Posterior cingulate gyrus (tissue), 11 donors: Measurements from ENCODE around the gene GALNT6.
A peak's percentile ranks its signal among the peaks of the same experiment; 100 is the strongest.
"Not testable (repeated sequence)": the region's sequence is repeated elsewhere in the genome, so short reads cannot be mapped to it uniquely, and the experiment has no call there.

Source experiments
- DNase-seq, 10 donors: peaks; one replicate each; pipeline versions ENCODE4 v3.0.0 to v3.0.0-alpha.2; 2020 to 2021; ENCODE audit warnings: mixed read lengths in 3 of 10
- intact Hi-C: fragments of 100-400 bp; cut with DNase I; formaldehyde crosslinking; loops from one replicate; pipeline ENCODE4 v1.15.1; 2023

The GALNT6 gene

DNA sequence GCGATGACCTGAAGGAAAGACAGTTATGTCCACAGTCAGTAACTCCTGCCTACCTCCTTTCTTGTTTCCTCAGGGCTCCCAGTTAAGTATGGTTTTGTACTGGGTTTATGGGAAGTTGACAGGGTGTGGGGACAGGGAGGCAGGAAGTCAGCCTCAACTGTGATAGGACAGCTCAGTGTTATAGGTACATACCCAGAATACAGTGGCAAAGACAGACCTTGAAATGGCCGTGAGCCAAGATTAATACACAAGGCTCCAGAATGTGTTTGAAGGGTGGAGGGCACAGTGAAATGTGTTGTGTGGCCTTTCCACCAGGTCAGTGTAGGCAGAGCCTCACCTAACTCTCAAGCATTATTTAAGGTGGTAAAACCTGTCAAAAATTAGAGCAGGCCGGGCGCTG is 62.6 kb downstream of the GALNT6 start:
- no peak for DNase-seq
- intact Hi-C loops = no loop called here

DNA sequence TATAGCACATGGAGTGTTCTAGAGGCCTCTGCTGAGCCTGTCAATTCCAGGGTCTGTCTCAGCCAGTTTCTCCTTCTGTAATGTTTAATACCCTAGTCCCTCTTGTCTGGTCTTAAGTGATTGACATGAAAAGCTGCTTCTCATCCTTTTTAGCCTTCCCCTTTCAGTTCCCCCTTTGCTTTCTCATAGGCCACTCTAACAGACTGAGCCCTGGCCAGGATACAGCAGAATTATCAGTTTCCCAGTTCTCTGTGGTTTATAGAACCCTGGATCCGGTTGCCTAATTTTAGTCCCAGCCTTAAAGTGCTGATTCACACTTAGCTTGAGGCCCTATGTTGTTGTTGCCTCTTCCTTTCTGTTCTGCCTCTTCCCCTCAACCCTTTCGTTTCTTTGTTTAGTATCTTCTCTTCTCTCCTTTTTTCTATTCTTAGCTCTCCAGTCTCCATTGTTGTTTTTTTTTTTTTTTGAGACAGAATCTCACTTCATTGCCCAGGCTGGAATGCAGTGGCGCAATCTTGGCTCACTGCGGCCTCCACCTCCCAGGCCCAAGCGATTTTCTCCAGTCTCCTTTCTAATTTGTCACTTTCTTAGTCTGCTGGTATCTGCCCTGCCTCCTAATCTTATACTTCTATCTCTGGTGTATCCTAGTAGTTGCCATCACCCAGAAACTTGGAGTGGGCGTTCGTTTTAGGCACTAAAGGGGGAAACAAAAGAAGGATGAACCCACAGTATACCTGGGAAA is 64.3 kb downstream of the GALNT6 start:
- intact Hi-C loops = no loop called here
- DNase-seq = no peak

DNA sequence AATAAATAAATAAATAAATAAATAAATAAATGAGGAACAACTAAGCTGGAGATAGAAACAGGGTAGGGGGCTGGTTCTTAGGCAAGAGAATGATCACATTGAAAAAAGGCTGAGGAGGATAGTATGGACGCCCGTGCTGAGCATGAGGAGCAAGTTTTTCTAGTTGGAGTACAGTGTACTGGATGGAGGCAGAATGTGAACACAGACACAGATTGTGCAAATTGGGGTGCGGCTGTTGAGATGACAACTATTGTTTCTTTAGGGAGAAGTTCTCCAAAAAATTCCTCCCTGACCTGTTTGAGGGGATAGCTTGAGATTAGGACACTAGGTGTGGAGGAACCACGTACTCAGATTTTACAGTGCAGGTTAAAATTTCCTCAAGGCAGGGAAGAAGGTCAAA is 66.3 kb downstream of the GALNT6 start:
- intact Hi-C loops = no loop called here
- no peak for DNase-seq

GRCh38 chr12:51323966-51324895 is 67.0 kb downstream of the GALNT6 start, which contains the start of gene BIN2:
BIN2 (minus strand) TSS chr12:51324174; CDS start chr12:51324102, 72 bp downstream.
- peak in 5 of 10 donors; percentile 13 to 87 (median 18) for DNase-seq
- intact Hi-C loops = no loop called here

DNA sequence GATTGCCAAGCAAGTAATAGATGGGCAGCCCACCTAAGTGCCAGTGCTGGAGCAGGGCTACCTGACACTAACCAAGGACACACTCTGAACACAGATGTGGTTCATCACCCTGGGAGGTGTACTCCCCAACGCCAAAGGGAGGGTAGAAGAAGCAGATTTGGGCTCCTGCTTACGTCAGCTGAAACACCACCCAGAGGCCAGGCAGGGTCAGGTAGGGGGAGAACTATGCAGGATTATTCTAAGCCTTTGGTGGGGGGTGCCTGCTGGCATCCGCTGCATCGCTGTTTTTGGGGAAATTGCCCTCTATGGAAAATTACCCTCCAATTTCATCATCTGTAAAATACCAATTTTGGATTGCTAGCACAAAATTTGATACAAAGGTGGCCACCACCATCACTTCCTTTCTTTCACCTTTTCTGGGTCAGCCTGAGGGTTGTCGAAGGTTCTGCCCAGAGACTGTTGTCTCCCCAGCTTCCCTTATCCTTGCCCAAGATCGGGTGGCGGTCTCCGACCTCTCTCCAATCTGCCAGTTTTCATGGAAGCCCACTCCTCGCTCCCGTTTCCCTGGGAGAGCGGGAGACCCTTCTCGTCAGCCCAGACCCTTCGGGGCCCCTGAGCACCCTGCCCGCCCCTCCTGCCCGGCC is 67.8 kb downstream of the GALNT6 start:
- DNase-seq = no peak
- intact Hi-C loops = no loop called here

GRCh38 chr12:51322452-51322851 is 68.8 kb downstream of the GALNT6 start:
- no peak for DNase-seq
- intact Hi-C loops = no loop called here

GRCh38 chr12:51321882-51322281 is 69.3 kb downstream of the GALNT6 start:
- intact Hi-C loops = no loop called here

GRCh38 chr12:51320695-51321320 is 70.4 kb downstream of the GALNT6 start:
- intact Hi-C loops = no loop called here
- no peak for DNase-seq

More at GRCh38 chr12:51321882-51322281, 69.3 kb downstream of the GALNT6 start:
- no peak for DNase-seq

DNA sequence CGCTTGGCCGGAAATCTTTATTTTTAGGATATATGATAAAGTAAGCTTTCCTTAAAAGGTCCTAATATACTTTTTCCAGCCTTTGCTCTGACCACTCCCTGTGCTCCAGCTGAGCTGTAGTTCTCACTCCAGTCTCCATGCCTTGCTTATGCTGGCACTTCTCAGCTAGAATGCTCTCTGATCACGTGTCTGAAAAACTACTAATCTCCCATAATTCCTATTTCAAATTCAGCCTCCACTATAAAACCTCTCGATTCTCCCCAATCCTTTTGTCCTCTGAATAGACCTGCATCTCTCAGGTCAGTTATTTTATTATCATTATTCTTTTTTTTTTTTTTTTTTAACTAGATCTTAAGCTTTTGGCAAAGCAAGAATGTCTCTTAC is 70.9 kb downstream of the GALNT6 start:
- intact Hi-C loops = no loop called here
- DNase-seq = no peak

DNA sequence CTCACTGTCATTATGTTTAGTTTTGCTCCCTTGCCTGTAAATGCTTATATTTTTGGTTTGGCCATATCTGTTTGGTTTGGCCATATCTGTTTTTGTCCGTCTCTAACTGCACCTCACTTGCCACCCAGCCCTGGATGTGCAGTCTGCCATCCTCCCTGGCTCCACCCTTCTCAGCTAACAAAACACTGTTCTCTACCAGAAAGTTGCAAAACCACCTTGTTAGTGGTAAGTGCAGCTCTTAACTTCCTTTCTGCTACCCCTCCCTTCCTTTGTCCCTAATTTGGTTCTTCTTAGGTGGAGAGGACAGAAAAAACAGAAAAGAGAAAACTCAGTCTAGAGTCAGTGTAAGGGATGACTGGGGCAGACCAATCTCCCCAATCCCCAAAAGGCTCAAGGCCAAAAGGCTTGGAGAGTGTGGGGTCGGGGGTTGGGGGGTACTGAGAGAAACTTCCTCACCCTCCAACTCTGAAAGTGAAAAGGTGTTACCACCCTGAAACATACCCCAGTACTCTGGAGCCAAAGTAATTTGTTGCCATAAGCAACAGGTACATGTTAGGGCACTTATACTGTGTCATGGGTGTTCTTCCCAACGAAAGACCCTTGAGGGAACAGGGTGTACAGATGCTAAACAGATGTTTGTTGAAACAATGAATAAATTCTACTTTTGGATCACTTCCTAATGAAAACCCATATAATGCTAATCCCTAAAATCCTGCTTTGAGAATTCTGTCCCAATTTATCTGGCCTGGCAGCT is 72.2 kb downstream of the GALNT6 start:
- intact Hi-C loops = no loop called here
- no peak for DNase-seq

DNA sequence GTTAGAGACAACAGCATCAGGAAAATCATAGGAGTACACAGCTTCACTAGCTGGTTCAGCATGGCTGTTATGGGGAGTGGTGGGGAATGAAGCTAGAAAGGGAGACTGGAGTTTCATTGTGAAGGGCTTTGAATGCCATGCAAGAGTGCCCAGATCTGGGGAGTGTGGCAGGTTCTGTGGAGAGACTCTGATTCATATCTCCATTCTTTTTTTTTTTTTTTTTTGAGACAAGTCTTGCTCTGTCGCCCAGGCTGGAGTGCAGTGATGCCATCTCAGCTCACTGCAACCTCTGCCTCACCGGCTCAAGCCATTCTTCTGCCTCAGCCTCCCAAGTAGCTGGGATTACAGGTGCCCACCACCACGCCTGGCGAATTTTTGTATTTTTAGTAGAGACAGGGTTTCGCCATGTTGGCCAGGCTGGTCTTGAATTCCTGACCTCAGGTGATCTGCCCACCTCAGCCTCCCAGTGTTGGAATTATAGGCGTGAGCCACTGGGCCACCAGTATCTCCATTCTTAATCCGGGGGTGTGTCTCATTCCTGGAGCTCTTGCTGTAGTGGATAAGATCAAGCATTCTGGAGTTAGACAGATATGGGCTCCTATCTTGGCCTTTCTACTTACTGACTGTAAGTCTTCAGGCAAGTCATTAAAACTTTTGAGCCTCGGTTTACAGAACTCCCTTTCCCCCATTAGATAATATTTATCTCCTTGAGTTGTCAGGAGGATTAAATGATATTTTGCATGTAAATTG is 73.0 kb downstream of the GALNT6 start:
- DNase-seq, intact Hi-C loops: not testable (repeated sequence)

DNA sequence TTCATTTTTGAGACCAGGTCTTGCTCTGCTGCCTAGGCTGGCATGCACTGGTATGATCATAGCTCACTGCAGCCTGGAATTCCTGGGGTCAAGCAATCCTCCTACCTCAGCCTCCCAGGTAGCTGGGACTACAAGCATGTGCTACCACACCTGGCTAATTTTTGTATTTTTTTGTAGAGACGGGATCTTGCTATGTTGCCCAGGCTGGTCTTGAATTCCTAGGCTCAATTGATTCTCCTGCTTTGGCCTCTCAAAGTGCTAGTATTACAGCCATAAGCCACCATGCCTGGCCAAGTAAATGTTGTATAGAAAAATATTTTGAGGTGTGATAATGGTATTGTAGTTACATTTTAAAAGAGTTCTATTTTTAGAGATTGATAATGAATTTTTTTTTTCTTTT is 79.8 kb downstream of the GALNT6 start:
- intact Hi-C loops = no loop called here
- no peak for DNase-seq

DNA sequence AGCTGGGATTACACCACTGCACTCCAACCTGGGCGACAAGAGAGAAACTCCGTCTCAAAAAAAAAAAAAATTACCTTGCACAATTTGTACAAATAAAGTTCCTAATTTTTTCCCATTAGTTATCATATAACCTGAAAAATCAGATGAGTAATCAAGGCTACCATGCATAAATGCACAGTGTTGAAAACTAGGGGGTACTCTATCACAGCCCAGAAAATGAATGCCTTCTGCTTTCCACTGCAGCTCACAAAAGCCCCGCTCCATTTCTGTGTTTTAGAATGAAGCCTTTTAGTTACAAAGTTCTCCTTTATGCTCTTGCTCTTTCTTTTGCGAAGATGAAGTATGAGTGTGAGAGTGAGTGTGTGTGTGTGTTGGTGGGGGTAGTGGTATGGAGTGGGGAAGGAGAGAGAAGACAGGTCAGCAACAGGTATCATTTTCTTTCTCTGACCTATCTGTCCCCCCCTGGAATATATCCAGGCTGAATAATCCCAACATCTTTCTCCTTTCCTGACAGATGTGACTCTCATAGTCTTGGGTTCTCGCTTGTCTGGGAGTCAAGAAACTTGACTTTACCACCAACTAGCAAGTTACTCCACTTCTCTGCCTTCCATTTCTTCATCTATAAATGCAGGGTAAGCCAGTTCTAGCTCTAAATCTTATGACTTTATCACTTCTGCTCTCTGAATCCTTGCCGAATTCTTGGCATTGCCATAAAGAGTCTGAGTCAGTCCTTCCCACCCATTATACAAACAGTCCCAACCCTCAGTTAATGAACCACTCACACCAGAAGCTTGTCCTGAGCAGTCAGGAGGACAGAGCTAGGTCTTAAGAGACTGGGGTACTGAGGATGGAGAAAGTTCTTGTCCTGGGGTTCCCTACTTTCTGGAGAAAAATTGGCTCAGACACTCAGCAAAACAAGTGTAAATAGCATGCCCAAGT is 83.3 kb downstream of the GALNT6 start:
- intact Hi-C loops = no loop called here
- DNase-seq = no peak

- no peak for DNase-seq
- intact Hi-C loops = no loop called here
Observed at GRCh38 chr12:51306507-51306906, 84.7 kb downstream of the GALNT6 start.
